ENCODE results near the gene KCNAB1.

- no peak for TF ChIP-seq YY1 (IDR thresholded peaks at IDR 0.05; ENCODE audit: insufficient read depth, insufficient read length)
- no peak for TF ChIP-seq ZNF274 (IDR thresholded peaks at IDR 0.05; ENCODE audit: low read depth, low read length)
- TF ChIP-seq SUZ12 (IDR thresholded peaks at IDR 0.05; ENCODE audit: extremely low read depth, insufficient read depth, insufficient read length), result no peak
Observed at GRCh38 chr3:156356537-156357363, 236.4 kb downstream of the KCNAB1 start.

All from NT2/D1 (cell line).